Measurements from ENCODE around the gene ICE2.
A peak's percentile ranks its signal among the peaks of the same experiment; 100 is the strongest.
"Not testable (repeated sequence)": the region's sequence is repeated elsewhere in the genome, so short reads cannot be mapped to it uniquely, and the experiment has no call there.

Gene ICE2

DNA sequence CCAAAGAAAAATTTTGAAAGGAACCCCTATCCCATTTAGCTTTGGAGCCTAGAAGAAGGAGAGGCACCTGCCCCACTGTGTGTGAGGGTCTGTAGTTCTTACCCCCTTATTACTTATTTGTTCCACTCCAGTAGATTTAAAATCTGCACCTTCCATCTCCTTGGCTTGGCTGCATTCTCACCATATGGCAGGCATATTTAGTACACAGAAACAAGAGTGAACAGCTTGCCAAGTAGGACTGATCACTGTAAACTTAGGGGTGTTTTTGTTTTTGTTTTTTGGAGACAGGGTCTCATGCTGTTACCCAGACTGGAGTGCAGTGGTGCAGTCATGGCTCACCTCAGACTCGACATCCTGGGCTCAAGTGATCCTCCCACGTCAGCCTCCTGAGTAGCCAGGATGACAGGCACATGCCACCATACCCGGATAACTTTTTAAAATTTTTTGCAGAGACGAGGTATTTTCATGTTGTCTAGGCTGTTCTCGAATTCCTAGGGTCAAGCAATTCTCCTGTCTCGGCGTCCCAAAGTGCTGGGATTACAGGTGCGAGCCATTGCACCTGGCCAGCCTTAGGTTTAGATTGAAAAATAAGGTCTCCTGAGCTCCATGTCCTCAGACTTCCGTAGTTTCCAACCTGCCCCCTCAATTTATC lies 67.0 kb downstream of the ICE2 start:
- Histone ChIP-seq H2BK120ac (ENCODE audit: low read depth, low read length) (no peak overlapping the region), H3K79me2 (ENCODE audit: control insufficient read depth, insufficient read depth, low read length) (no peaks in the 10 kb centered on the region), H3K27ac (ENCODE audit: low read depth, low read length) (no peak overlapping the region), H2AK5ac (ENCODE audit: low read length) (no peak overlapping the region), H3K23ac (ENCODE audit: low read length) (no peak overlapping the region), H3K9ac (ENCODE audit: low read length) (no peak overlapping the region), H2BK15ac (replicated peaks; ENCODE audit: low read depth) (no peak overlapping the region), H3K18ac (ENCODE audit: low read length) (no peak overlapping the region), H3K56ac (ENCODE audit: low read length) (no peak overlapping the region), H3K36me3 (ENCODE audit: control insufficient read depth, insufficient read depth, low read length) (no peaks in the 10 kb centered on the region), H3K4ac (ENCODE audit: low read depth, low read length) (no peak overlapping the region), H3K27me3 (ENCODE audit: insufficient read depth, low read length, poor library complexity) (no peaks in the 10 kb centered on the region), H4K5ac (ENCODE audit: low read length) (no peak overlapping the region), H3K4me1 (ENCODE audit: control insufficient read depth, low read depth, low read length) (peaks cover 4% of the 10 kb centered on the region), H2BK5ac (ENCODE audit: low read length) (no peak overlapping the region), H3K4me3 (ENCODE audit: low read length) (no peak overlapping the region), H4K8ac (ENCODE audit: low read depth, low read length) (no peak overlapping the region), H3K79me1 (ENCODE audit: low read length) (no peaks in the 10 kb centered on the region), H3K4me2 (ENCODE audit: low read length) (no peak overlapping the region)
- WGBS (ENCODE audit: extremely low coverage, insufficient coverage, low lambda C conversion rate) = no CpG with 5 or more reads among the region's 9 CpGs
- no peak for DNase-seq

- H3K36me3 ChIP-seq (ENCODE audit: control insufficient read depth, insufficient read depth, low read length); H3K18ac ChIP-seq (ENCODE audit: low read length); DNase-seq; H3K9ac ChIP-seq (ENCODE audit: low read length); H4K5ac ChIP-seq (ENCODE audit: low read length); H3K4me1 ChIP-seq (ENCODE audit: control insufficient read depth, low read depth, low read length); H3K27ac ChIP-seq (ENCODE audit: low read depth, low read length); H2BK120ac ChIP-seq (ENCODE audit: low read depth, low read length); H3K27me3 ChIP-seq (ENCODE audit: insufficient read depth, low read length, poor library complexity); H2AK5ac ChIP-seq (ENCODE audit: low read length); H3K56ac ChIP-seq (ENCODE audit: low read length); H3K23ac ChIP-seq (ENCODE audit: low read length); H3K79me2 ChIP-seq (ENCODE audit: control insufficient read depth, insufficient read depth, low read length); H4K8ac ChIP-seq (ENCODE audit: low read depth, low read length); H3K4me3 ChIP-seq (ENCODE audit: low read length); H2BK5ac ChIP-seq (ENCODE audit: low read length); H3K4me2 ChIP-seq (ENCODE audit: low read length); H3K4ac ChIP-seq (ENCODE audit: low read depth, low read length); H3K79me1 ChIP-seq (ENCODE audit: low read length); H2BK15ac ChIP-seq (replicated peaks; ENCODE audit: low read depth): not testable (repeated sequence)
- no CpG with 5 or more reads among the region's 9 CpGs for WGBS (ENCODE audit: extremely low coverage, insufficient coverage, low lambda C conversion rate)
These were observed 68.6 kb downstream of the ICE2 start for GRCh38 chr15:60410350-60410749.

GRCh38 chr15:60408463-60408981 lies 70.4 kb downstream of the ICE2 start:
- Histone ChIP-seq H2AK5ac (ENCODE audit: low read length) (no peak overlapping the region), H2BK5ac (ENCODE audit: low read length) (no peak overlapping the region), H2BK15ac (replicated peaks; ENCODE audit: low read depth) (no peak overlapping the region), H2BK120ac (ENCODE audit: low read depth, low read length) (no peak overlapping the region), H3K23ac (ENCODE audit: low read length) (no peak overlapping the region), H3K4me3 (ENCODE audit: low read length) (no peak overlapping the region), H3K18ac (ENCODE audit: low read length) (no peak overlapping the region), H3K9ac (ENCODE audit: low read length) (no peak overlapping the region), H3K79me1 (ENCODE audit: low read length) (no peaks in the 10 kb centered on the region), H3K4ac (ENCODE audit: low read depth, low read length) (no peak overlapping the region), H3K79me2 (ENCODE audit: control insufficient read depth, insufficient read depth, low read length) (no peaks in the 10 kb centered on the region), H3K27me3 (ENCODE audit: insufficient read depth, low read length, poor library complexity) (no peaks in the 10 kb centered on the region), H4K8ac (ENCODE audit: low read depth, low read length) (no peak overlapping the region), H3K36me3 (ENCODE audit: control insufficient read depth, insufficient read depth, low read length) (no peaks in the 10 kb centered on the region), H3K56ac (ENCODE audit: low read length) (no peak overlapping the region), H3K27ac (ENCODE audit: low read depth, low read length) (no peak overlapping the region), H3K4me2 (ENCODE audit: low read length) (no peak overlapping the region), H4K5ac (ENCODE audit: low read length) (no peak overlapping the region), H3K4me1 (ENCODE audit: control insufficient read depth, low read depth, low read length) (peaks cover 4% of the 10 kb centered on the region)
- DNase-seq = no peak

- Histone ChIP-seq H3K27ac (ENCODE audit: low read depth, low read length) (no peak overlapping the region), H3K4ac (ENCODE audit: low read depth, low read length) (no peak overlapping the region), H3K23ac (ENCODE audit: low read length) (no peak overlapping the region), H2BK120ac (ENCODE audit: low read depth, low read length) (no peak overlapping the region), H2AK5ac (ENCODE audit: low read length) (no peak overlapping the region), H3K56ac (ENCODE audit: low read length) (no peak overlapping the region), H3K27me3 (ENCODE audit: insufficient read depth, low read length, poor library complexity) (no peaks in the 10 kb centered on the region), H3K18ac (ENCODE audit: low read length) (no peak overlapping the region), H4K8ac (ENCODE audit: low read depth, low read length) (no peak overlapping the region), H2BK15ac (replicated peaks; ENCODE audit: low read depth) (no peak overlapping the region), H3K4me1 (ENCODE audit: control insufficient read depth, low read depth, low read length) (no peaks in the 10 kb centered on the region), H3K79me1 (ENCODE audit: low read length) (no peaks in the 10 kb centered on the region), H3K79me2 (ENCODE audit: control insufficient read depth, insufficient read depth, low read length) (no peaks in the 10 kb centered on the region), H3K4me2 (ENCODE audit: low read length) (no peak overlapping the region), H3K36me3 (ENCODE audit: control insufficient read depth, insufficient read depth, low read length) (no peaks in the 10 kb centered on the region), H3K9ac (ENCODE audit: low read length) (no peak overlapping the region), H4K5ac (ENCODE audit: low read length) (no peak overlapping the region), H3K4me3 (ENCODE audit: low read length) (no peak overlapping the region), H2BK5ac (ENCODE audit: low read length) (no peak overlapping the region)
- peak; percentile 65 for DNase-seq
These were observed 71.5 kb downstream of the ICE2 start for GRCh38 chr15:60407415-60407805.

- no peaks in the 10 kb centered on the region for H3K36me3 ChIP-seq (ENCODE audit: control insufficient read depth, insufficient read depth, low read length)
- no CpG with 5 or more reads among the region's 2 CpGs for WGBS (ENCODE audit: extremely low coverage, insufficient coverage, low lambda C conversion rate)
- no peak overlapping the region for H2AK5ac ChIP-seq (ENCODE audit: low read length)
- DNase-seq = no peak
- H2BK5ac ChIP-seq (ENCODE audit: low read length) = no peak overlapping the region
- H3K27ac ChIP-seq (ENCODE audit: low read depth, low read length) = no peak overlapping the region
- H3K9ac ChIP-seq (ENCODE audit: low read length) = no peak overlapping the region
- H3K79me2 ChIP-seq (ENCODE audit: control insufficient read depth, insufficient read depth, low read length) = no peaks in the 10 kb centered on the region
- H3K23ac ChIP-seq (ENCODE audit: low read length) = no peak overlapping the region
- H3K4ac ChIP-seq (ENCODE audit: low read depth, low read length) = no peak overlapping the region
- no peak overlapping the region for H2BK120ac ChIP-seq (ENCODE audit: low read depth, low read length)
- no peak overlapping the region for H2BK15ac ChIP-seq (replicated peaks; ENCODE audit: low read depth)
- H4K8ac ChIP-seq (ENCODE audit: low read depth, low read length) = no peak overlapping the region
- H3K56ac ChIP-seq (ENCODE audit: low read length) = no peak overlapping the region
- H3K27me3 ChIP-seq (ENCODE audit: insufficient read depth, low read length, poor library complexity) = no peaks in the 10 kb centered on the region
- H3K4me1 ChIP-seq (ENCODE audit: control insufficient read depth, low read depth, low read length) = no peaks in the 10 kb centered on the region
- H4K5ac ChIP-seq (ENCODE audit: low read length) = no peak overlapping the region
- no peak overlapping the region for H3K4me3 ChIP-seq (ENCODE audit: low read length)
- H3K4me2 ChIP-seq (ENCODE audit: low read length) = no peak overlapping the region
- H3K18ac ChIP-seq (ENCODE audit: low read length) = no peak overlapping the region
- no peaks in the 10 kb centered on the region for H3K79me1 ChIP-seq (ENCODE audit: low read length)
These were observed 72.2 kb downstream of the ICE2 start for GRCh38 chr15:60406513-60407414.
